ENCODE measurements around the gene TTK.
"Not testable (repeated sequence)": the region's sequence is repeated elsewhere in the genome, so short reads cannot be mapped to it uniquely, and the experiment has no call there.

Gene TTK

GRCh38 chr6:80005406-80005805 is 957 bp downstream of the TTK start:
- Mint-ChIP-seq H3K4me3 (peak overlapping the region; percentile 80), H3K36me3 (peaks cover 27% of the 10 kb centered on the region), H3K9me3 (no peaks in the 10 kb centered on the region), H3K27ac (no peak overlapping the region), H3K4me1 (peaks cover 16% of the 10 kb centered on the region)
- ATAC-seq (no peak), DNase-seq (ENCODE audit: low spot score in 2 of 2) (no peak)

GRCh38 chr6:80006541-80006940 is 2.1 kb downstream of the TTK start:
- no peak for ATAC-seq
- no peak overlapping the region for H3K27ac Mint-ChIP-seq
- peaks cover 39% of the 10 kb centered on the region for H3K36me3 Mint-ChIP-seq
- no peaks in the 10 kb centered on the region for H3K9me3 Mint-ChIP-seq
- DNase-seq (ENCODE audit: low spot score in 2 of 2), result no peak
- peaks cover 16% of the 10 kb centered on the region for H3K4me1 Mint-ChIP-seq
- no peak overlapping the region for H3K4me3 Mint-ChIP-seq

- ATAC-seq (no peak), DNase-seq (ENCODE audit: low spot score in 2 of 2) (no peak)
- Mint-ChIP-seq H3K4me3 (no peak overlapping the region), H3K36me3 (peaks cover 58% of the 10 kb centered on the region), H3K4me1 (no peaks in the 10 kb centered on the region), H3K9me3 (no peaks in the 10 kb centered on the region), H3K27ac (no peak overlapping the region)
Measured at GRCh38 chr6:80009531-80009930, 5.1 kb downstream of the TTK start.

- ATAC-seq, result no peak
- H3K9me3 Mint-ChIP-seq, result no peaks in the 10 kb centered on the region
- no peak overlapping the region for H3K4me3 Mint-ChIP-seq
- H3K4me1 Mint-ChIP-seq, result no peaks in the 10 kb centered on the region
- H3K36me3 Mint-ChIP-seq, result peaks cover 58% of the 10 kb centered on the region
- no peak overlapping the region for H3K27ac Mint-ChIP-seq
- no peak for DNase-seq (ENCODE audit: low spot score in 2 of 2)
Measured at GRCh38 chr6:80010288-80010687, 5.8 kb downstream of the TTK start.

- Mint-ChIP-seq H3K36me3 (peaks cover 37% of the 10 kb centered on the region), H3K27ac (no peak overlapping the region), H3K4me1 (no peaks in the 10 kb centered on the region), H3K4me3 (no peak overlapping the region), H3K9me3 (no peaks in the 10 kb centered on the region)
- no peak for ATAC-seq
- DNase-seq (ENCODE audit: low spot score in 2 of 2), result no peak
Measured at GRCh38 chr6:80015839-80016435, 11.5 kb downstream of the TTK start.

GRCh38 chr6:80020381-80021120 is 16.1 kb downstream of the TTK start:
- Mint-ChIP-seq H3K27ac (no peak overlapping the region), H3K36me3 (peaks cover 5% of the 10 kb centered on the region), H3K9me3 (no peaks in the 10 kb centered on the region), H3K4me1 (no peaks in the 10 kb centered on the region), H3K4me3 (no peak overlapping the region)
- DNase-seq (ENCODE audit: low spot score in 2 of 2), result no peak
- no peak for ATAC-seq

- no peaks in the 10 kb centered on the region for H3K4me1 Mint-ChIP-seq
- no peak overlapping the region for H3K27ac Mint-ChIP-seq
- no peak overlapping the region for H3K4me3 Mint-ChIP-seq
- DNase-seq (ENCODE audit: low spot score in 2 of 2), result no peak
- no peaks in the 10 kb centered on the region for H3K36me3 Mint-ChIP-seq
- H3K9me3 Mint-ChIP-seq, result no peaks in the 10 kb centered on the region
- no peak for ATAC-seq
Measured at GRCh38 chr6:80021131-80021530, 16.7 kb downstream of the TTK start.

- no peak for DNase-seq (ENCODE audit: low spot score in 2 of 2)
- H3K4me3 Mint-ChIP-seq, result no peak overlapping the region
- H3K27ac Mint-ChIP-seq, result no peak overlapping the region
- no peak for ATAC-seq
- H3K36me3 Mint-ChIP-seq, result peaks cover 2% of the 10 kb centered on the region
- no peaks in the 10 kb centered on the region for H3K9me3 Mint-ChIP-seq
- H3K4me1 Mint-ChIP-seq, result no peaks in the 10 kb centered on the region
Measured at GRCh38 chr6:80021591-80021990, 17.1 kb downstream of the TTK start.

- no peak for ATAC-seq
- peaks cover 6% of the 10 kb centered on the region for H3K36me3 Mint-ChIP-seq
- H3K4me3 Mint-ChIP-seq, result no peak overlapping the region
- no peak overlapping the region for H3K27ac Mint-ChIP-seq
- no peaks in the 10 kb centered on the region for H3K4me1 Mint-ChIP-seq
- no peaks in the 10 kb centered on the region for H3K9me3 Mint-ChIP-seq
- no peak for DNase-seq (ENCODE audit: low spot score in 2 of 2)
Measured at GRCh38 chr6:80022803-80023202, 18.4 kb downstream of the TTK start.

GRCh38 chr6:80028589-80028988 is 24.1 kb downstream of the TTK start:
- no peak overlapping the region for H3K4me3 Mint-ChIP-seq
- no peaks in the 10 kb centered on the region for H3K9me3 Mint-ChIP-seq
- H3K27ac Mint-ChIP-seq, result no peak overlapping the region
- H3K4me1 Mint-ChIP-seq, result peaks cover 14% of the 10 kb centered on the region
- peaks cover 40% of the 10 kb centered on the region for H3K36me3 Mint-ChIP-seq
- no peak for ATAC-seq
- DNase-seq (ENCODE audit: low spot score in 2 of 2), result no peak

GRCh38 chr6:80029470-80029869 is 25.0 kb downstream of the TTK start:
- Mint-ChIP-seq H3K4me1 (peaks cover 14% of the 10 kb centered on the region), H3K36me3 (peaks cover 46% of the 10 kb centered on the region), H3K9me3 (no peaks in the 10 kb centered on the region), H3K4me3 (no peak overlapping the region), H3K27ac (peak overlapping the region; percentile 30)
- ATAC-seq (peak; percentile 85), DNase-seq (ENCODE audit: low spot score in 2 of 2) (no peak)

- not testable (repeated sequence) for ATAC-seq; H3K9me3 Mint-ChIP-seq; H3K4me1 Mint-ChIP-seq; H3K36me3 Mint-ChIP-seq; DNase-seq (ENCODE audit: low spot score in 2 of 2); H3K27ac Mint-ChIP-seq; H3K4me3 Mint-ChIP-seq
Measured at GRCh38 chr6:80048220-80048619, 43.8 kb downstream of the TTK start.

GRCh38 chr6:80060774-80061173 is 56.3 kb downstream of the TTK start:
- Mint-ChIP-seq H3K36me3 (no peaks in the 10 kb centered on the region), H3K4me1 (no peaks in the 10 kb centered on the region), H3K4me3 (no peak overlapping the region), H3K9me3 (no peaks in the 10 kb centered on the region), H3K27ac (no peak overlapping the region)
- DNase-seq (ENCODE audit: low spot score in 2 of 2), result no peak
- ATAC-seq, result no peak

GRCh38 chr6:80068146-80068545 is 63.7 kb downstream of the TTK start:
- H3K9me3 Mint-ChIP-seq; H3K27ac Mint-ChIP-seq; H3K4me3 Mint-ChIP-seq; ATAC-seq; H3K4me1 Mint-ChIP-seq; H3K36me3 Mint-ChIP-seq; DNase-seq (ENCODE audit: low spot score in 2 of 2): not testable (repeated sequence)

GRCh38 chr6:80070431-80070830 is 66.0 kb downstream of the TTK start:
- H3K27ac Mint-ChIP-seq; H3K4me3 Mint-ChIP-seq; ATAC-seq; H3K4me1 Mint-ChIP-seq; DNase-seq (ENCODE audit: low spot score in 2 of 2); H3K36me3 Mint-ChIP-seq; H3K9me3 Mint-ChIP-seq: not testable (repeated sequence)

GRCh38 chr6:80077067-80077466 is 72.6 kb downstream of the TTK start:
- H3K4me3 Mint-ChIP-seq, result no peak overlapping the region
- no peak overlapping the region for H3K27ac Mint-ChIP-seq
- no peaks in the 10 kb centered on the region for H3K4me1 Mint-ChIP-seq
- DNase-seq (ENCODE audit: low spot score in 2 of 2), result no peak
- no peak for ATAC-seq
- H3K9me3 Mint-ChIP-seq, result no peaks in the 10 kb centered on the region
- no peaks in the 10 kb centered on the region for H3K36me3 Mint-ChIP-seq
